Measurements from ENCODE around the gene NOM1.

Gene NOM1

GRCh38 chr7:157013602-157014549 is 64.4 kb downstream of the NOM1 start:
- no peak overlapping the region for H3K4me3 ChIP-seq (ENCODE audit: extremely low read depth, insufficient read depth, low read length, poor library complexity, severe bottlenecking)

GRCh38 chr7:157014635-157015555 is 65.4 kb downstream of the NOM1 start:
- Histone ChIP-seq H3K9me3 (ENCODE audit: control insufficient read depth, low read length) (no peaks in the 10 kb centered on the region), H3K4me3 (ENCODE audit: extremely low read depth, insufficient read depth, low read length, poor library complexity, severe bottlenecking) (no peak overlapping the region), H3K4me1 (ENCODE audit: control insufficient read depth, insufficient read depth, low read length, poor library complexity, severe bottlenecking) (peaks cover 3% of the 10 kb centered on the region), H3K27ac (ENCODE audit: low read depth, low read length, severe bottlenecking) (no peak overlapping the region), H3K36me3 (ENCODE audit: control insufficient read depth, insufficient read depth, low read length) (no peaks in the 10 kb centered on the region)
- 32 to 45% methylated on average over 9 to 10 of the region's 12 CpGs for WGBS, 2 experiments (ENCODE audit: insufficient coverage in 2 of 2)

More at GRCh38 chr7:157013602-157014549, 64.4 kb downstream of the NOM1 start:
- Histone ChIP-seq H3K4me1 (ENCODE audit: control insufficient read depth, insufficient read depth, low read length, poor library complexity, severe bottlenecking) (peaks cover 3% of the 10 kb centered on the region), H3K27ac (ENCODE audit: low read depth, low read length, severe bottlenecking) (no peak overlapping the region), H3K36me3 (ENCODE audit: control insufficient read depth, insufficient read depth, low read length) (no peaks in the 10 kb centered on the region), H3K9me3 (ENCODE audit: control insufficient read depth, low read length) (no peaks in the 10 kb centered on the region)
- 17 to 22% methylated on average over 10 of the region's 13 CpGs for WGBS, 2 experiments (ENCODE audit: insufficient coverage in 2 of 2)

GRCh38 chr7:157016024-157016351 is 66.5 kb downstream of the NOM1 start:
- Histone ChIP-seq H3K9me3 (ENCODE audit: control insufficient read depth, low read length) (no peaks in the 10 kb centered on the region), H3K4me3 (ENCODE audit: extremely low read depth, insufficient read depth, low read length, poor library complexity, severe bottlenecking) (no peak overlapping the region), H3K4me1 (ENCODE audit: control insufficient read depth, insufficient read depth, low read length, poor library complexity, severe bottlenecking) (peaks cover 4% of the 10 kb centered on the region), H3K27ac (ENCODE audit: low read depth, low read length, severe bottlenecking) (no peak overlapping the region), H3K36me3 (ENCODE audit: control insufficient read depth, insufficient read depth, low read length) (no peaks in the 10 kb centered on the region)
- WGBS, 2 experiments (ENCODE audit: insufficient coverage in 2 of 2), result 5 to 6% methylated on average over 7 to 9 of the region's 11 CpGs

GRCh38 chr7:157016352-157017041 is 67.0 kb downstream of the NOM1 start:
- Histone ChIP-seq H3K4me3 (ENCODE audit: extremely low read depth, insufficient read depth, low read length, poor library complexity, severe bottlenecking) (no peak overlapping the region), H3K4me1 (ENCODE audit: control insufficient read depth, insufficient read depth, low read length, poor library complexity, severe bottlenecking) (peaks cover 6% of the 10 kb centered on the region), H3K27ac (ENCODE audit: low read depth, low read length, severe bottlenecking) (no peak overlapping the region), H3K36me3 (ENCODE audit: control insufficient read depth, insufficient read depth, low read length) (no peaks in the 10 kb centered on the region), H3K9me3 (ENCODE audit: control insufficient read depth, low read length) (no peaks in the 10 kb centered on the region)
- WGBS, 2 experiments (ENCODE audit: insufficient coverage in 2 of 2), result 2 to 5% methylated on average over 11 to 12 of the region's 16 CpGs

- no peaks in the 10 kb centered on the region for H3K36me3 ChIP-seq (ENCODE audit: control insufficient read depth, insufficient read depth, low read length)
- no peak overlapping the region for H3K27ac ChIP-seq (ENCODE audit: low read depth, low read length, severe bottlenecking)
- H3K9me3 ChIP-seq (ENCODE audit: control insufficient read depth, low read length), result no peaks in the 10 kb centered on the region
- 0 to 19% methylated on average over 4 to 5 of the region's 11 CpGs for WGBS, 2 experiments (ENCODE audit: insufficient coverage in 2 of 2)
- peaks cover 6% of the 10 kb centered on the region for H3K4me1 ChIP-seq (ENCODE audit: control insufficient read depth, insufficient read depth, low read length, poor library complexity, severe bottlenecking)
- H3K4me3 ChIP-seq (ENCODE audit: extremely low read depth, insufficient read depth, low read length, poor library complexity, severe bottlenecking), result no peak overlapping the region
Observed at GRCh38 chr7:157017149-157017548, 67.6 kb downstream of the NOM1 start.

- H3K4me3 ChIP-seq (ENCODE audit: extremely low read depth, insufficient read depth, low read length, poor library complexity, severe bottlenecking), result no peak overlapping the region
- no peaks in the 10 kb centered on the region for H3K9me3 ChIP-seq (ENCODE audit: control insufficient read depth, low read length)
- H3K4me1 ChIP-seq (ENCODE audit: control insufficient read depth, insufficient read depth, low read length, poor library complexity, severe bottlenecking), result peaks cover 6% of the 10 kb centered on the region
- H3K36me3 ChIP-seq (ENCODE audit: control insufficient read depth, insufficient read depth, low read length), result no peaks in the 10 kb centered on the region
- H3K27ac ChIP-seq (ENCODE audit: low read depth, low read length, severe bottlenecking), result no peak overlapping the region
- WGBS, 2 experiments (ENCODE audit: insufficient coverage in 2 of 2), result 1 to 2% methylated on average over 39 to 42 of the region's 48 CpGs
Observed at GRCh38 chr7:157017603-157018327, 68.3 kb downstream of the NOM1 start.

GRCh38 chr7:157018328-157018996 is 69.0 kb downstream of the NOM1 start:
- no peaks in the 10 kb centered on the region for H3K9me3 ChIP-seq (ENCODE audit: control insufficient read depth, low read length)
- peaks cover 6% of the 10 kb centered on the region for H3K4me1 ChIP-seq (ENCODE audit: control insufficient read depth, insufficient read depth, low read length, poor library complexity, severe bottlenecking)
- H3K36me3 ChIP-seq (ENCODE audit: control insufficient read depth, insufficient read depth, low read length), result no peaks in the 10 kb centered on the region
- WGBS, 2 experiments (ENCODE audit: insufficient coverage in 2 of 2), result 1 to 4% methylated on average over 33 to 45 of the region's 49 CpGs
- H3K4me3 ChIP-seq (ENCODE audit: extremely low read depth, insufficient read depth, low read length, poor library complexity, severe bottlenecking), result no peak overlapping the region
- no peak overlapping the region for H3K27ac ChIP-seq (ENCODE audit: low read depth, low read length, severe bottlenecking)

- no peak overlapping the region for H3K27ac ChIP-seq (ENCODE audit: low read depth, low read length, severe bottlenecking)
- WGBS, 2 experiments (ENCODE audit: insufficient coverage in 2 of 2), result 1 to 2% methylated on average over 29 to 43 of the region's 50 CpGs
- H3K9me3 ChIP-seq (ENCODE audit: control insufficient read depth, low read length), result no peaks in the 10 kb centered on the region
- H3K4me3 ChIP-seq (ENCODE audit: extremely low read depth, insufficient read depth, low read length, poor library complexity, severe bottlenecking), result no peak overlapping the region
- peaks cover 6% of the 10 kb centered on the region for H3K4me1 ChIP-seq (ENCODE audit: control insufficient read depth, insufficient read depth, low read length, poor library complexity, severe bottlenecking)
- no peaks in the 10 kb centered on the region for H3K36me3 ChIP-seq (ENCODE audit: control insufficient read depth, insufficient read depth, low read length)
Observed at GRCh38 chr7:157018997-157019608, 69.6 kb downstream of the NOM1 start.

- Histone ChIP-seq H3K36me3 (ENCODE audit: control insufficient read depth, insufficient read depth, low read length) (no peaks in the 10 kb centered on the region), H3K4me3 (ENCODE audit: extremely low read depth, insufficient read depth, low read length, poor library complexity, severe bottlenecking) (no peak overlapping the region)
Observed at GRCh38 chr7:157019718-157020451, 70.4 kb downstream of the NOM1 start.

More at GRCh38 chr7:157019718-157020451, 70.4 kb downstream of the NOM1 start:
- Histone ChIP-seq H3K27ac (ENCODE audit: low read depth, low read length, severe bottlenecking) (no peak overlapping the region), H3K4me1 (ENCODE audit: control insufficient read depth, insufficient read depth, low read length, poor library complexity, severe bottlenecking) (peaks cover 6% of the 10 kb centered on the region), H3K9me3 (ENCODE audit: control insufficient read depth, low read length) (no peaks in the 10 kb centered on the region)
- 4 to 6% methylated on average over 11 to 16 of the region's 25 CpGs for WGBS, 2 experiments (ENCODE audit: insufficient coverage in 2 of 2)
